Measurements from ENCODE around the gene ZNF775. TPM values are rescaled to one million over a fixed set of nuclear protein-coding genes. Genes with fewer than 3 reads are reported as not detected.

ZNF775 gene
- polyA plus RNA-seq, 4 donors = 1.1 to 6.5 (median 2.5) TPM

DNA sequence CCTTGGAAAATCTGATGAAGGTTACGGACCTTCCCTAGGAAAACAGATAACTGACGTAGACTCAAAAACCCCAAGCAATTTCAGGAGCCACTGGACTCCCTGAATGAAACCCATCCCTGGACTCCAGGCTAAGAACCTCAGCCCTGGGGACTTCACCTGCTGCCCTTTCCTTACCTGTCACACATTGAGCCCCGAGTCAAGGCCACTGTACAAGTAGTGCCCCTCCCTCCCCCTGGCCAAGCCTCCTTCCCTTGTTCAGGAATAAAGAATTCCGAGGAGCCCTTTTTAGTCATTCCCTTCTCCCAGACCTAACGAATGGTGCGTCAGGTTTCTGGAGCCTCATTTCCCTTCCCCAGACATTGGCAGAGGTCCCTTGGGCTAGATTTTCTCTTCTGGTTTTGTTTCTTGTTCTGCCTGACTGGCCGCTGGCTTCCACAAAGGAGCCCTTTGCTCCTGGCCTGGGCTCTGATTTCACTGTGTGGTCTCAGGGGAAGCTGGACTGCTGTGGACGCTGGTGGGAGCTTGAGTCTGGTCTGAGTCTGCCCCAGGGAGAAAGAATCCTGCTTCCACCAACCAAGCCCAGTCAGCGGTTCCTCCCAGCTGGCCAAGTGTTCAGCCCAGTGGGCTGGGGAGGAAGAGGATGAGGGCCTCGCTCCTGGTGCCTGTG is 31.7 kb downstream of the ZNF775 start:
- H3K9me3 ChIP-seq (ENCODE audit: control insufficient read depth in 2 of 2, insufficient read depth in 1 of 2, low read depth in 1 of 2, low read length in 1 of 2) = no peaks in the 10 kb centered on the region
- H3K36me3 ChIP-seq (ENCODE audit: control insufficient read depth in 3 of 3, insufficient read depth in 2 of 3, low read depth in 1 of 3, low read length in 3 of 3) = peaks cover 0 to 50% (median 0%) of the 10 kb centered on the region in 3 donors
- no peak overlapping the region for H3K4me3 ChIP-seq (ENCODE audit: low read depth in 1 of 3, low read length in 3 of 3)
- H3K27ac ChIP-seq (ENCODE audit: low read depth in 1 of 3, low read length in 2 of 3) = no peak overlapping the region
- DNase-seq (no peak), FAIRE-seq (no peak)
- peaks cover 0 to 15% (median 3%) of the 10 kb centered on the region in 3 donors for H3K4me1 ChIP-seq (ENCODE audit: control insufficient read depth in 3 of 3, insufficient read depth in 2 of 3, low read depth in 1 of 3, low read length in 2 of 3)
- H3K27me3 ChIP-seq (ENCODE audit: control insufficient read depth in 3 of 3, insufficient read depth in 3 of 3, low read length in 3 of 3) = no peaks in the 10 kb centered on the region
- 75 to 85% (median 81%) methylated on average over 10 of the region's 10 CpGs for WGBS, 3 donors

DNA sequence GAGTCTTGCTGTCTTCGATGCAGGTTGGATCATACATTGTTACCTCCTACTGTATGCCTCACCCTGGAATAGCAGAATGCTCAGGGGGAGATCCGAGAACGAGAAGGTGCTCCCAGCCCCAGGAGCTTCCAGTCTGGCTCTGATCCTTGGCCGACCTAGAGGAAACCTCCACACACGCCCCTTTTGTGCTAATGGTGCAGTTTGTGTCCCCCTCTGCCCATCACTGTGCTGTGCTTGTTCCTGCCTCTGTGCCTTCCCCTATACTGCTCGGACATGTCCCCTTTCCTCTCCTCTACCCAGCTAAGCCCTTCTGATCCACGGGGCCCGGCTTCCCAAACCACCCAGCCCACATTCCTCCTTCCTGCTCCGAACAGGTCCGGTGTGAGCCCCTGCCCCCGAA is 32.5 kb downstream of the ZNF775 start:
- Histone ChIP-seq H3K27me3 (ENCODE audit: control insufficient read depth in 3 of 3, insufficient read depth in 3 of 3, low read length in 3 of 3) (no peaks in the 10 kb centered on the region), H3K36me3 (ENCODE audit: control insufficient read depth in 3 of 3, insufficient read depth in 2 of 3, low read depth in 1 of 3, low read length in 3 of 3) (peaks cover 0 to 50% (median 0%) of the 10 kb centered on the region in 3 donors), H3K27ac (ENCODE audit: low read depth in 1 of 3, low read length in 2 of 3) (no peak overlapping the region), H3K9me3 (ENCODE audit: control insufficient read depth in 2 of 2, insufficient read depth in 1 of 2, low read depth in 1 of 2, low read length in 1 of 2) (no peaks in the 10 kb centered on the region), H3K4me1 (ENCODE audit: control insufficient read depth in 3 of 3, insufficient read depth in 2 of 3, low read depth in 1 of 3, low read length in 2 of 3) (peaks cover 0 to 7% (median 3%) of the 10 kb centered on the region in 3 donors), H3K4me3 (ENCODE audit: low read depth in 1 of 3, low read length in 3 of 3) (no peak overlapping the region)
- 78 to 86% (median 82%) methylated on average over 11 of the region's 11 CpGs for WGBS, 3 donors
- FAIRE-seq (no peak), DNase-seq (no peak)

- FAIRE-seq = no peak
- no peak overlapping the region for H3K4me3 ChIP-seq (ENCODE audit: low read depth in 1 of 3, low read length in 3 of 3)
- H3K4me1 ChIP-seq (ENCODE audit: control insufficient read depth in 3 of 3, insufficient read depth in 2 of 3, low read depth in 1 of 3, low read length in 2 of 3) = peaks cover 0 to 4% (median 3%) of the 10 kb centered on the region in 3 donors
- H3K27ac ChIP-seq (ENCODE audit: low read depth in 1 of 3, low read length in 2 of 3) = no peak overlapping the region
- H3K9me3 ChIP-seq (ENCODE audit: control insufficient read depth in 2 of 2, insufficient read depth in 1 of 2, low read depth in 1 of 2, low read length in 1 of 2) = no peaks in the 10 kb centered on the region
- 92 to 96% (median 93%) methylated on average over 11 of the region's 11 CpGs for WGBS, 3 donors
- H3K36me3 ChIP-seq (ENCODE audit: control insufficient read depth in 3 of 3, insufficient read depth in 2 of 3, low read depth in 1 of 3, low read length in 3 of 3) = peaks cover 0 to 50% (median 0%) of the 10 kb centered on the region in 3 donors
- no peaks in the 10 kb centered on the region for H3K27me3 ChIP-seq (ENCODE audit: control insufficient read depth in 3 of 3, insufficient read depth in 3 of 3, low read length in 3 of 3)
- no peak for DNase-seq
Measured at GRCh38 chr7:150412016-150412415, 32.9 kb downstream of the ZNF775 start.

DNA sequence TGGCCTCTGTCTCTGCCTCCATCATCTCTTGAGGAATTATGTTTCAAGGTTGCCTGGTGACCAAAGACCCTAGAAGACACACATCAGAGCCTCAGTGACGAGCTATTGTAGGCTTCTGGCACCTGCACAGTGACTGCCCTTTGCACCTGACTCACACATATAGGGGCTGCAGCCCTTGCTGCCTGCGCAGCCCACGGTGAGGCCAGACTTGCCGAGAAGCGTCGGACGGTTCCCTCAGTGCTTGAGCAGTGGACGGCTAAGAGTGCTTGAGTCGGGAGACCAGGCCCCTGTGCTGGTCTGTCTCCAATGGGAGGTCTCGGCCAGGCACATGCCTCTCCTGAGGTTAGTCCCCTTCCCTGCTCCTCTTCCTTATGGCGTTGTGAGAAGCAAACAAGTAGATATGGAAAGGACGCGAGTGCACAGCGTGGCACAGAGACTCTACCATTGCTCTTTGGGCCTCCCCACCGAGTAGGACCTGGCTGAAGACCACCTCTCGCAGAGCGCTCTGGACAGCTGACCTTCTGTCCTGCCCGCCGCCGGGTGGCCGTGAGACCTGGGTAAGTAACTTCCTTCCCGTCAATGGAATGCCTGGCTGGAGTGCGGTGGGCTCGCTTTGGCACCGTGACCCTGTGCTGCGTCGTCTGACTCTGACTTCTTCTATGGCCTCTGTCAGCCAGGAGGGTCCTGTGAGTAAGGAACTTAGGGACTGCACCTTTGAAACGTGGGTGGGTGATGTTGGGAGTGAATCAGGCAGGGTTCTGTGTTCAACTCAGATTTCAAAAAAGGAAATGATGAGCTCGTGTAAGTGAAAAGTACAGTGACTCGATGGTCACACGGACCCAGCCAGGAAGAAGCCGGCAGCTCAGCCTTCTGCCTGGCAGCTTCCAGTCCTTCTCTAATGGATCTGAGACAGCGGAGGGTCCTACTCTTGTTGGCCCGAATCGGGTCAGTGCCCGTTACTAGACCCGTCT is 33.7 kb downstream of the ZNF775 start:
- Histone ChIP-seq H3K27ac (ENCODE audit: low read depth in 1 of 3, low read length in 2 of 3) (no peak overlapping the region), H3K9me3 (ENCODE audit: control insufficient read depth in 2 of 2, insufficient read depth in 1 of 2, low read depth in 1 of 2, low read length in 1 of 2) (no peaks in the 10 kb centered on the region), H3K4me3 (ENCODE audit: low read depth in 1 of 3, low read length in 3 of 3) (no peak overlapping the region), H3K36me3 (ENCODE audit: control insufficient read depth in 3 of 3, insufficient read depth in 2 of 3, low read depth in 1 of 3, low read length in 3 of 3) (peaks cover 0 to 48% (median 0%) of the 10 kb centered on the region in 3 donors), H3K27me3 (ENCODE audit: control insufficient read depth in 3 of 3, insufficient read depth in 3 of 3, low read length in 3 of 3) (no peaks in the 10 kb centered on the region), H3K4me1 (ENCODE audit: control insufficient read depth in 3 of 3, insufficient read depth in 2 of 3, low read depth in 1 of 3, low read length in 2 of 3) (no peaks in the 10 kb centered on the region)
- no peak for DNase-seq
- FAIRE-seq = no peak
- WGBS, 3 donors = 82 to 86% (median 85%) methylated on average over 37 of the region's 37 CpGs

GRCh38 chr7:150413640-150414081 is 34.5 kb downstream of the ZNF775 start:
- Histone ChIP-seq H3K27me3 (ENCODE audit: control insufficient read depth in 3 of 3, insufficient read depth in 3 of 3, low read length in 3 of 3) (no peaks in the 10 kb centered on the region), H3K27ac (ENCODE audit: low read depth in 1 of 3, low read length in 2 of 3) (no peak overlapping the region), H3K36me3 (ENCODE audit: control insufficient read depth in 3 of 3, insufficient read depth in 2 of 3, low read depth in 1 of 3, low read length in 3 of 3) (peaks cover 0 to 41% (median 0%) of the 10 kb centered on the region in 3 donors), H3K4me3 (ENCODE audit: low read depth in 1 of 3, low read length in 3 of 3) (no peak overlapping the region), H3K9me3 (ENCODE audit: control insufficient read depth in 2 of 2, insufficient read depth in 1 of 2, low read depth in 1 of 2, low read length in 1 of 2) (no peaks in the 10 kb centered on the region), H3K4me1 (ENCODE audit: control insufficient read depth in 3 of 3, insufficient read depth in 2 of 3, low read depth in 1 of 3, low read length in 2 of 3) (no peaks in the 10 kb centered on the region)
- FAIRE-seq = no peak
- DNase-seq = no peak
- 91 to 96% (median 94%) methylated on average over 11 of the region's 11 CpGs for WGBS, 3 donors

DNA sequence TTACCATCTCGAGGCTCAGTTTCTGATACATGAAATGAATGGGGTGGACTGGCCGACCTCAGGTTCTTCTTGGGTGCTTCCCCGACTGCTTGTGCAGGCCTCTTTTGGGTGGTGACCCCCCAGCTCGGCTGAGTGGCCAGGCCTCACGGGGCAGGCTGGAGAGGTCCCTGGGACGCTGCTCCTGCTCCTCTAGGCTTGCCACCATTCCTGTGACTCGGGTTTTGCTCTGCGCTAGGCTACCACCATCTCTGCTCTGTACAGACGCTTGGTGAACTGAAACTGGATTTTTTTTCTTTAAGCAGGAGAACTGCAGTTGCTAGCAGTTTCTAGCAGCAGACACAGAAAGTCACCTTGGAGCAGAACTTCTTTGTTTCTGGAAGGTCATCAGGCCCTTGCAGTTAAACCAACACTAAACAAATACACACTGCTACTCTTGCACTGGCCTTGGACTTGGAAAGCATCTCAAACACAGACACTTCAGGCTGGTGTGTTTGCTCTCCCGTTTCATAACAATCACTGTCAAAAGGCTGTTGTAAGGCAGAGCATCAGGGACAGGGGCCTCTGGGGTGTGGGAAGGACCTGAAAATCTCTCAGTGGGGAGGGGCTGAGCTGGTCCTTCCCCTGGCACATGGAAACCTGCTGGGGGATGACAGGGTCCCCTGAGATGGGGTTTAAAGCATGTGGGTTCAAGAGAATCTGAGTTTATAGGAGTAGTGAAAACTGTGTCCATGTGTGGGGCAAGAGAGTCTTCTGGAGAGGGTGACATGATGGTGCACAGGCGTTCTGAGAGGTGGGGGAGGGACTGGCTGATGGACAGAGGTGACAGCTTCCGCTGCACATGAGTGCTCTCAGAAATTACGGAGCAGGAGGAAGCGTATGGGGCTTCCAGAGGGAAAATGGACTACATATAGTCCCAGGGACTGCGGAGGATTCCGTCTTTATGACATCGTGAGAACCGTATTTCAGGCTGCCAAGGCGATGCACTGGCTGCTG is 36.3 kb downstream of the ZNF775 start:
- H3K27ac ChIP-seq (ENCODE audit: low read depth in 1 of 3, low read length in 2 of 3) = no peak overlapping the region
- H3K4me1 ChIP-seq (ENCODE audit: control insufficient read depth in 3 of 3, insufficient read depth in 2 of 3, low read depth in 1 of 3, low read length in 2 of 3) = no peaks in the 10 kb centered on the region
- no peak overlapping the region for H3K4me3 ChIP-seq (ENCODE audit: low read depth in 1 of 3, low read length in 3 of 3)
- 88 to 92% (median 90%) methylated on average over 18 to 19 of the region's 19 CpGs for WGBS, 3 donors
- DNase-seq (peak in 1 of 2 donors; percentile 17), FAIRE-seq (no peak)
- no peaks in the 10 kb centered on the region for H3K9me3 ChIP-seq (ENCODE audit: control insufficient read depth in 2 of 2, insufficient read depth in 1 of 2, low read depth in 1 of 2, low read length in 1 of 2)
- H3K27me3 ChIP-seq (ENCODE audit: control insufficient read depth in 3 of 3, insufficient read depth in 3 of 3, low read length in 3 of 3) = no peaks in the 10 kb centered on the region
- peaks cover 0 to 25% (median 0%) of the 10 kb centered on the region in 3 donors for H3K36me3 ChIP-seq (ENCODE audit: control insufficient read depth in 3 of 3, insufficient read depth in 2 of 3, low read depth in 1 of 3, low read length in 3 of 3)

GRCh38 chr7:150417239-150417638 is 38.1 kb downstream of the ZNF775 start:
- no peaks in the 10 kb centered on the region for H3K9me3 ChIP-seq (ENCODE audit: control insufficient read depth in 2 of 2, insufficient read depth in 1 of 2, low read depth in 1 of 2, low read length in 1 of 2)
- no peaks in the 10 kb centered on the region for H3K4me1 ChIP-seq (ENCODE audit: control insufficient read depth in 3 of 3, insufficient read depth in 2 of 3, low read depth in 1 of 3, low read length in 2 of 3)
- peaks cover 0 to 9% (median 0%) of the 10 kb centered on the region in 3 donors for H3K36me3 ChIP-seq (ENCODE audit: control insufficient read depth in 3 of 3, insufficient read depth in 2 of 3, low read depth in 1 of 3, low read length in 3 of 3)
- DNase-seq (no peak), FAIRE-seq (no peak)
- 94 to 96% (median 95%) methylated on average over 10 of the region's 10 CpGs for WGBS, 3 donors
- H3K4me3 ChIP-seq (ENCODE audit: low read depth in 1 of 3, low read length in 3 of 3) = no peak overlapping the region
- no peaks in the 10 kb centered on the region for H3K27me3 ChIP-seq (ENCODE audit: control insufficient read depth in 3 of 3, insufficient read depth in 3 of 3, low read length in 3 of 3)
- H3K27ac ChIP-seq (ENCODE audit: low read depth in 1 of 3, low read length in 2 of 3) = no peak overlapping the region
